Kidney (tissue), 14 donors: ENCODE results near the gene SPCS2. TPM values are rescaled to one million over a fixed set of nuclear protein-coding genes. Genes with fewer than 3 reads are reported as not detected.

Experiments
- DNase-seq, 5 donors: peaks; one replicate each; pipeline ENCODE4 v3.0.0-alpha.2; 2013 to 2020
- FAIRE-seq: peaks from 2 replicates; lab custom pipeline; 2012; peaks lifted over from hg19 to GRCh38; lab: Jason Lieb, UNC
- H3K27ac ChIP-seq, 2 donors: one replicate each; pipeline ENCODE4 v1.7.0; 2013; ENCODE audit warnings: low read depth in 2 of 2, low read length in 2 of 2, inconsistent platforms in 1 of 2
- H3K27me3 ChIP-seq: one replicate; pipeline ENCODE4 v1.7.1; 2013; ENCODE audit warnings: low read length, inconsistent platforms; ENCODE audit not compliant: control insufficient read depth, insufficient read depth
- H3K36me3 ChIP-seq, 3 donors: one replicate each; pipeline versions ENCODE4 v1.7.0 to v1.7.1; 2013; ENCODE audit warnings: low read length in 3 of 3, control low read depth in 1 of 3, inconsistent platforms in 1 of 3; ENCODE audit not compliant: insufficient read depth in 3 of 3, control insufficient read depth in 2 of 3
- H3K4me1 ChIP-seq, 3 donors: one replicate each; pipeline versions ENCODE4 v1.7.0 to v1.7.1; 2013; ENCODE audit warnings: low read length in 3 of 3, inconsistent platforms in 1 of 3, low read depth in 1 of 3; ENCODE audit not compliant: control insufficient read depth in 2 of 3, insufficient read depth in 2 of 3
- H3K4me3 ChIP-seq, 3 donors: one replicate each; pipeline versions ENCODE4 v1.7.0 to v1.8.1; 2013; ENCODE audit warnings: low read length in 3 of 3, control low read depth in 1 of 3, inconsistent platforms in 1 of 3
- H3K9ac ChIP-seq, 3 donors: one replicate each; pipeline versions ENCODE4 v1.7.0 to v1.7.1; 2013; ENCODE audit warnings: low read length in 3 of 3, control low read depth in 1 of 3, inconsistent platforms in 1 of 3
- H3K9me3 ChIP-seq, 3 donors: one replicate each; pipeline versions ENCODE4 v1.7.0 to v1.7.1; 2013; ENCODE audit warnings: low read length in 3 of 3, control low read depth in 1 of 3, inconsistent platforms in 1 of 3; ENCODE audit not compliant: control insufficient read depth in 2 of 3, insufficient read depth in 1 of 3
- CTCF ChIP-seq: IDR thresholded peaks from 3 replicates; pipeline ENCODE4 v1.5.1; 2012; ENCODE audit warnings: mild to moderate bottlenecking, moderate library complexity, borderline replicate concordance; ENCODE audit not compliant: insufficient read depth; ENCODE audit errors: extremely low read depth
- intact Hi-C: fragments of 100-400 bp; cut with DNase I; formaldehyde crosslinking; loops from one replicate; pipeline ENCODE4 v1.11.1; 2022
- polyA plus RNA-seq: library from polyadenylated mRNA; stranded (reverse); fragments of 350-450 nt; fragmentation: Illumina TruSeq; extraction: RNeasy Lipid Tissue Mini Kit (QIAGEN cat#74804); gene quantifications from one replicate; pipeline ENCODE4 v1.2.3, GENCODE V29; 2014; ENCODE audit warnings: low read depth, low replicate concordance; ENCODE audit not compliant: insufficient read depth
- total RNA-seq: library from RNA; stranded (reverse); fragmentation: NEBNext Ultra II Directional; extraction: Animal tissue kit (Norgen Biotek cat#: 25700); gene quantifications from one replicate; pipeline ENCODE4 v1.2.1, GENCODE V29; 2021
- donor health status: control.
- donor health status: control.
- donor health status: control.
- donor health status: control.
- donor health status: control.
- donor health status: DM: yes; HTN: yes; CAD: no.
- donor health status: Normal renal cell carcinoma (clear cell type).

The SPCS2 gene
- total and polyA plus RNA-seq, 2 donors from 2014 or later: 176 to 224 TPM

GRCh38 chr11:74937696-74938475 lies 11.2 kb upstream of the SPCS2 start:
- Histone ChIP-seq H3K9me3 (no peaks in the 10 kb centered on the region), H3K36me3 (peaks cover 10 to 35% (median 33%) of the 10 kb centered on the region in 3 donors), H3K4me3 (no peak overlapping the region), H3K4me1 (no peaks in the 10 kb centered on the region), H3K9ac (no peak overlapping the region), H3K27me3 (no peaks in the 10 kb centered on the region), H3K27ac (no peak overlapping the region)
- no peak for TF ChIP-seq CTCF
- FAIRE-seq (no peak), DNase-seq (no peak)
- intact Hi-C loops: no loop called here

GRCh38 chr11:74941492-74941891 lies 7.6 kb upstream of the SPCS2 start:
- FAIRE-seq (no peak), DNase-seq (no peak)
- no peak overlapping the region for H3K27ac ChIP-seq
- no peaks in the 10 kb centered on the region for H3K27me3 ChIP-seq
- no peak overlapping the region for H3K4me3 ChIP-seq
- intact Hi-C loops: no loop called here
- H3K9me3 ChIP-seq: no peaks in the 10 kb centered on the region
- no peak for TF ChIP-seq CTCF
- H3K4me1 ChIP-seq: no peaks in the 10 kb centered on the region
- H3K36me3 ChIP-seq: peaks cover 5 to 23% (median 22%) of the 10 kb centered on the region in 3 donors
- no peak overlapping the region for H3K9ac ChIP-seq

GRCh38 chr11:74942073-74942759 lies 6.8 kb upstream of the SPCS2 start:
- TF ChIP-seq CTCF: no peak
- H3K9ac ChIP-seq: no peak overlapping the region

More at GRCh38 chr11:74942073-74942759, 6.8 kb upstream of the SPCS2 start:
- H3K4me1 ChIP-seq: no peaks in the 10 kb centered on the region
- H3K27ac ChIP-seq: no peak overlapping the region
- peaks cover 0 to 21% (median 15%) of the 10 kb centered on the region in 3 donors for H3K36me3 ChIP-seq
- FAIRE-seq (no peak), DNase-seq (no peak)
- H3K27me3 ChIP-seq: no peaks in the 10 kb centered on the region
- intact Hi-C loops: no loop called here
- no peak overlapping the region for H3K4me3 ChIP-seq
- H3K9me3 ChIP-seq: no peaks in the 10 kb centered on the region
